K562 treated with DMSO at 1 percent for 24 hours (cell line): ENCODE results near the gene RASL12. TPM values are rescaled to one million over a fixed set of nuclear protein-coding genes. Genes with fewer than 3 reads are reported as not detected.

Source experiments
- total RNA-seq: library from RNA; unstranded; fragments of 300-600 nt; gene quantifications from 2 replicates; pipeline ENCODE4 v1.2.3, GENCODE V29; 2022; ENCODE audit warnings: low read depth; ENCODE audit not compliant: insufficient read depth

Gene RASL12
- not detected in 2 replicates for total RNA-seq

GRCh38 chr15:65067645-65068402 lies at the start of gene RASL12:
TSS of gene RASL12 (minus strand) at chr15:65067991. CDS start at chr15:65067835, 156 bp downstream.

GRCh38 chr15:65115086-65115485 lies 47.3 kb upstream of the RASL12 start, which contains the start of gene UBAP1L:
TSS of gene UBAP1L (minus strand) at chr15:65115200. CDS start at chr15:65106215, 8,985 bp downstream.

GRCh38 chr15:65076486-65077290 lies 8.9 kb upstream of the RASL12 start, which contains the start of gene KBTBD13:
TSS of gene KBTBD13 (plus strand) at chr15:65076746. CDS start at chr15:65076816, 70 bp downstream.

GRCh38 chr15:65044724-65045481 lies 22.9 kb downstream of the RASL12 start, which contains the start of gene SLC51B:
TSS of gene SLC51B (plus strand) at chr15:65045387. CDS start at chr15:65050005, 4,618 bp downstream.

GRCh38 chr15:65028921-65029735 lies 38.7 kb downstream of the RASL12 start, which contains the start of gene MTFMT:
TSS of gene MTFMT (minus strand) at chr15:65029639. CDS start at chr15:65029613, 26 bp downstream.

Other genes with a start within 250 kb of the RASL12 start
- gene PIF1, start 242.3 kb downstream of the RASL12 start, total RNA-seq, result 18.2 and 22.8 TPM in 2 replicates
- gene PLEKHO2, start 226.1 kb downstream of the RASL12 start, total RNA-seq, result 13.5 and 13.9 TPM in 2 replicates
- 0.24 and 1.4 TPM in 2 replicates for gene ANKDD1A, start 156.1 kb downstream of the RASL12 start, total RNA-seq
- 72.2 and 81.9 TPM in 2 replicates for gene SPG21, start 78.1 kb downstream of the RASL12 start, total RNA-seq
- 14.0 and 39.9 TPM in 2 replicates for gene MTFMT, start 38.4 kb downstream of the RASL12 start, total RNA-seq
- gene SLC51B, start 22.6 kb downstream of the RASL12 start, total RNA-seq, result not detected in 2 replicates
- 0.17 TPM in 1 of 2 replicates, not detected in the other for gene KBTBD13, start 8.8 kb upstream of the RASL12 start, total RNA-seq
- 1.1 and 1.6 TPM in 2 replicates for gene UBAP1L, start 47.2 kb upstream of the RASL12 start, total RNA-seq
- 34.8 and 35.7 TPM in 2 replicates for gene PDCD7, start 65.8 kb upstream of the RASL12 start, total RNA-seq
- 31.3 and 37.9 TPM in 2 replicates for gene CLPX, start 117.4 kb upstream of the RASL12 start, total RNA-seq
- gene CILP, start 143.5 kb upstream of the RASL12 start, total RNA-seq, result 0.03 TPM in 1 of 2 replicates, not detected in the other
- 18.4 and 19.1 TPM in 2 replicates for gene PARP16, start 218.9 kb upstream of the RASL12 start, total RNA-seq
- not detected in 2 replicates for gene RNU5A-1, start 228.1 kb upstream of the RASL12 start, total RNA-seq
- not detected in 2 replicates for gene RNU5B-1, start 236.7 kb upstream of the RASL12 start, total RNA-seq